Stimulated activated CD4-positive, alpha-beta T cell treated with anti-CD3 and anti-CD28 coated beads, Interleukin-15, amount 100 ng/mL, for 1 hour (primary cell): ENCODE measurements around the gene CYB561.

Experiments used
- DNase-seq, 2 donors: peaks; one replicate each; pipeline ENCODE4 v3.0.0-alpha.2; 2020; ENCODE audit warnings: low read depth in 1 of 2, low spot score in 1 of 2

Gene CYB561

DNA sequence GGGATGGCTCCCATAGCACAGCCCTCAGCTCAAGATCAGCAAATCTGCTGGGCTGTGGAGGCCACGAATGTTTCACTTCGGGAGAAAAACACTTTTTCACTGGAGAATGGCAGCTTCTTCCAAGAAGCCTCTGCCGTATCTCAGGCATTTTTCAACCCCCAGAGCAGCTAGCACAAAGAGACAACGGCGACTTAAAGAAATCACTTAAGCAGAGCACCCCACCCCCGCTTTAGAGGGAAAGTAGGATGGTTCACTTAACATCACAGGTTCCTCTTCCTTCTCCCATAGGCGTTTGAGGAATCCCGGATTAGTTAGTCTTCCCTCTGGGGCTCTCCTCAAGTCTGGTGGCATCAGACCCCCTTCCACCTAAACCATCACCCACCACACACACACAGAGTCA, 27.6 kb downstream of the CYB561 start:
- no peak for DNase-seq

- no peak for DNase-seq
Observed at GRCh38 chr17:63414222-63414621, 31.9 kb downstream of the CYB561 start.

GRCh38 chr17:63413128-63413527, 33.0 kb downstream of the CYB561 start:
- no peak for DNase-seq

- DNase-seq = no peak
Observed at GRCh38 chr17:63412234-63412633, 33.9 kb downstream of the CYB561 start.

GRCh38 chr17:63407741-63408330, 38.3 kb downstream of the CYB561 start:
- no peak for DNase-seq

GRCh38 chr17:63406689-63407330, 39.3 kb downstream of the CYB561 start:
- DNase-seq = peak in 1 of 2 donors; percentile 20

DNA sequence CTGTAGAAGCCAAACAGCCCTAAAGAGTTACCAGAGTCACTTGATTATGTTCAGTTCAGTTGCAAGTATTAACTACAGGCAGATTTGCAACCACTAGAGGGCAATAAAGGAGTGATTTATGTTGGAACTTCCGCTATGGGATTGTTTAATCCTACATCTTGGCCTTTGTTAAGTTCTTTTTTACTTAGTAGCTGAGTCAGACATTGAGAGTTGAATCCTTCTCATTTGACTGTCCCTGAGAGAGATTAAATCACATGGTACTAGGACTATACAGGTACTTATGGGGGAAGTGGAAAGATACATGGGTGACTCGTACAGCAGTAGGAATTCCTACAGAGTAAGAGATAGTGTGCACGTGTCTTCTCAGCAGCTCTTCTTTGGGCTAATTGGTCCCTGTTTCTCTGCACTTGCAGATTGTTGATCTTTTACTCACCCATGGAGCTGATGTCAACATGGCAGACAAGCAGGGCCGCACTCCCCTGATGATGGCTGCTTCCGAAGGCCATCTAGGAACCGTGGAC, 40.3 kb downstream of the CYB561 start:
- no peak for DNase-seq

- DNase-seq = no peak
Observed at GRCh38 chr17:63405020-63405419, 41.1 kb downstream of the CYB561 start.

- no peak for DNase-seq
Observed at GRCh38 chr17:63402431-63403212, 43.5 kb downstream of the CYB561 start.

- no peak for DNase-seq
Observed at GRCh38 chr17:63399856-63400255, 46.2 kb downstream of the CYB561 start.

DNA sequence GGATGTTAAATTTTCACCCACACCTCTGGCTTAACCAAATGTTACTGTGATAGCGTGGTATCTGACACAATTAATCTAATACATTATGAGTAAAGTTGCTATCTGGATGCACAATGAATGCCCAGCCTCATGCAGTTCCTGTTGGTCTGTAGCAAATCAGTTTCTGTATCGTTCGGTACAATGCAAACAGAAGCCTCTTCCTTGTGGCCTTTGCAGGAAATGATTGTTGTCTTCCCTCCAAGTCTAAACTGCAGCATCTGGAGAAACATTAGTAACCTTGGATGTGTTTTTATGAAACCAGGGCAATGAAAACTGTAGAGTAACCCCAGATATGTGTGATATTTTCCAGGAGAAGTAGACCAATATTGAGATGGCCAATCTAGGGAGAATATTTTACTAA, 46.8 kb downstream of the CYB561 start:
- DNase-seq = no peak

DNA sequence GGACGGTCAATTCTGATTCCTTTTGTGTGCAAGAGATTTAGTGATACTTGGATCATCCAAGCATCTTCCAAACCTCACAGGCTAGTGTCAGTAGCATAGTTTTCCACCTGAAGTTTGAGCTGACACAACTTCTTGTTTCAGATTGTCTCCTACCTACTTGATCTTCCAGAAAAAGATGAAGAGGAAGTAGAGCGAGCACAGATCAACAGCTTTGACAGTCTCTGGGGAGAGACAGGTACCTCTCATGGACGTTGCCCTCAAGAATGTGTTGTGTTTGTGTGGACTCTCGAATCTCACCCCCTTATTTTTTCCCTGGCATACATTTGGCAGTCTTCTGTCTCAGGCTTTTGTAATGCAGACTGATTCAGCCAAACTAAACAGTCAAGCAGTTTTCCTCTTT, 47.4 kb downstream of the CYB561 start:
- DNase-seq = no peak

- no peak for DNase-seq
Observed at GRCh38 chr17:63395075-63395805, 50.9 kb downstream of the CYB561 start.

- no peak for DNase-seq
Observed at GRCh38 chr17:63390090-63390489, 56.0 kb downstream of the CYB561 start.

- DNase-seq = no peak
Observed at GRCh38 chr17:63387656-63388340, 58.3 kb downstream of the CYB561 start.

DNA sequence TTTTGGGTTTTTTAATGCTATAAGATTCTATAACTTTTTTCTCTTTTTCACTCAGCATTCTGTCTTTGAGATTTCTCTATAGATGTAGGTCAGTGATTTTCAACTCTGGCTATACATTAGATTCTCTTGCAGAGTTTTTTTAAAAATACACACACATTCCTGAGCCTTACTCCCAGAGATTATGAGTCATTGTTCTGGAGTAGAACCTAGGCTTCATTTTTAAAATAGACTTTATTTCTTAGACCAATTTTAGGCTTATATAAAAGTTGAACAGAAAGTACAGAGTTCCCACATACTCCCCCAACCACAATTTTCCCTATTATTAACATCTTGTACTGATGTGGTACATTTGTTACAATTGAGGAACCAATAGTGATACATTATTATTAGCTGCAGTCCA, 63.3 kb downstream of the CYB561 start:
- DNase-seq = no peak
